SK-N-SH treated with all-trans-retinoic acid at 6 μM for 48 hours (cell line): ENCODE data around the gene AP1B1.

ENCODE experiments used
- ARNTL ChIP-seq: fragments of 450-650 bp; formaldehyde crosslinking; IDR thresholded peaks from 2 replicates; pipeline ENCODE4 v1.5.0; 2020; ENCODE audit warnings: low read depth, mild to moderate bottlenecking, moderate library complexity, borderline replicate concordance
- CSDC2 ChIP-seq: fragments of 250-450 bp; sonication (Bioruptor Pico); IDR thresholded peaks from 2 replicates; pipeline ENCODE4 v1.5.0; 2020; ENCODE audit warnings: mild to moderate bottlenecking, moderate library complexity
- GLIS3 ChIP-seq: fragments of 250-450 bp; sonication (Bioruptor Pico); IDR thresholded peaks from 2 replicates; pipeline ENCODE4 v1.5.0; 2020; ENCODE audit warnings: mild to moderate bottlenecking, moderate library complexity
- OSR1 ChIP-seq: fragments of 250-450 bp; sonication (Bioruptor Pico); IDR thresholded peaks from 2 replicates; pipeline ENCODE4 v1.8.0; 2022; ENCODE audit warnings: moderate library complexity, mild to moderate bottlenecking, inconsistent platforms
- POU6F1 ChIP-seq: fragments of 250-450 bp; sonication (Bioruptor Pico); IDR thresholded peaks from 2 replicates; pipeline ENCODE4 v1.8.0; 2021; ENCODE audit warnings: low read depth, mild to moderate bottlenecking, moderate library complexity, borderline replicate concordance
- RARB ChIP-seq: fragments of 250-450 bp; sonication (Bioruptor Pico); IDR thresholded peaks from 2 replicates; pipeline ENCODE4 v1.8.0; 2021; ENCODE audit warnings: mild to moderate bottlenecking, moderate library complexity
- TCF4 ChIP-seq: fragments of 250-450 bp; sonication (Bioruptor Pico); IDR thresholded peaks from 2 replicates; pipeline ENCODE4 v1.8.0; 2021; ENCODE audit warnings: mild to moderate bottlenecking, moderate library complexity, borderline replicate concordance
- TOX ChIP-seq: fragments of 250-450 bp; sonication (Bioruptor Pico); IDR thresholded peaks from 2 replicates; pipeline ENCODE4 v1.8.0; 2021; ENCODE audit warnings: mild to moderate bottlenecking, moderate library complexity, borderline replicate concordance
- ZFP3 ChIP-seq: fragments of 250-450 bp; sonication (Bioruptor Pico); IDR thresholded peaks from 2 replicates; pipeline ENCODE4 v1.5.0; 2020; ENCODE audit warnings: mild to moderate bottlenecking, moderate library complexity
- ZFP30 ChIP-seq: fragments of 450-650 bp; formaldehyde crosslinking; IDR thresholded peaks from 2 replicates; pipeline ENCODE4 v1.5.0; 2022; ENCODE audit warnings: mild to moderate bottlenecking, moderate library complexity
- ZNF70 ChIP-seq: fragments of 450-650 bp; formaldehyde crosslinking; IDR thresholded peaks from 2 replicates; pipeline ENCODE4 v1.5.0; 2020; ENCODE audit warnings: mild to moderate bottlenecking, moderate library complexity
- TF ChIP-seq, protein P1 (sequence below): fragments of 250-450 bp; sonication (Bioruptor Pico); IDR thresholded peaks from 2 replicates; pipeline ENCODE4 v1.8.0; 2020; ENCODE audit warnings: mild to moderate bottlenecking, moderate library complexity, borderline replicate concordance

GRCh38 chr22:29284196-29284595, 104.2 kb downstream of the AP1B1 start:
- TF ChIP-seq TOX (CRISPR knock-in tag) = no peak
- no peak for TF ChIP-seq ARNTL (CRISPR knock-in tag)
- no peak for TF ChIP-seq ZNF70 (CRISPR knock-in tag)
- no peak for TF ChIP-seq TCF4 (CRISPR knock-in tag)
- no peak for TF ChIP-seq GLIS3 (CRISPR knock-in tag)
- TF ChIP-seq RARB = no peak
- TF ChIP-seq ZFP30 (CRISPR knock-in tag) = no peak
- no peak for TF ChIP-seq CSDC2 (CRISPR knock-in tag)
- TF ChIP-seq POU6F1 (CRISPR knock-in tag) = no peak
- TF ChIP-seq OSR1 = no peak
- no peak for TF ChIP-seq ZFP3 (CRISPR knock-in tag)
- TF ChIP-seq, protein P1, sequence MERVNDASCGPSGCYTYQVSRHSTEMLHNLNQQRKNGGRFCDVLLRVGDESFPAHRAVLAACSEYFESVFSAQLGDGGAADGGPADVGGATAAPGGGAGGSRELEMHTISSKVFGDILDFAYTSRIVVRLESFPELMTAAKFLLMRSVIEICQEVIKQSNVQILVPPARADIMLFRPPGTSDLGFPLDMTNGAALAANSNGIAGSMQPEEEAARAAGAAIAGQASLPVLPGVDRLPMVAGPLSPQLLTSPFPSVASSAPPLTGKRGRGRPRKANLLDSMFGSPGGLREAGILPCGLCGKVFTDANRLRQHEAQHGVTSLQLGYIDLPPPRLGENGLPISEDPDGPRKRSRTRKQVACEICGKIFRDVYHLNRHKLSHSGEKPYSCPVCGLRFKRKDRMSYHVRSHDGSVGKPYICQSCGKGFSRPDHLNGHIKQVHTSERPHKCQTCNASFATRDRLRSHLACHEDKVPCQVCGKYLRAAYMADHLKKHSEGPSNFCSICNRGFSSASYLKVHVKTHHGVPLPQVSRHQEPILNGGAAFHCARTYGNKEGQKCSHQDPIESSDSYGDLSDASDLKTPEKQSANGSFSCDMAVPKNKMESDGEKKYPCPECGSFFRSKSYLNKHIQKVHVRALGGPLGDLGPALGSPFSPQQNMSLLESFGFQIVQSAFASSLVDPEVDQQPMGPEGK (CRISPR knock-in tag) = no peak
